DMS53 (cell line): ENCODE data around the gene EFCC1.
A peak's percentile ranks its signal among the peaks of the same experiment; 100 is the strongest.

Source experiments
- DNase-seq: peaks from one replicate; lab custom pipeline; 2025; lab: John Stamatoyannopoulos, UW

EFCC1 gene

GRCh38 chr3:129014793-129015345, 13.8 kb downstream of the EFCC1 start:
- DNase-seq: no peak

- peak; percentile 41 for DNase-seq
These were observed 14.4 kb downstream of the EFCC1 start for GRCh38 chr3:129015388-129016105.

- peak; percentile 90 for DNase-seq
These were observed 15.2 kb downstream of the EFCC1 start for GRCh38 chr3:129016356-129016719.

GRCh38 chr3:129016720-129017483, 15.8 kb downstream of the EFCC1 start:
- DNase-seq: no peak

- no peak for DNase-seq
These were observed 16.4 kb downstream of the EFCC1 start for GRCh38 chr3:129017484-129017899.

GRCh38 chr3:129018271-129018670, 17.2 kb downstream of the EFCC1 start:
- DNase-seq: peak; percentile 31

GRCh38 chr3:129018751-129019150, 17.6 kb downstream of the EFCC1 start:
- DNase-seq: no peak

GRCh38 chr3:129019266-129019665, 18.2 kb downstream of the EFCC1 start:
- no peak for DNase-seq

GRCh38 chr3:129020691-129021090, 19.6 kb downstream of the EFCC1 start:
- DNase-seq: no peak

- DNase-seq: no peak
These were observed 20.0 kb downstream of the EFCC1 start for GRCh38 chr3:129021140-129021551.

GRCh38 chr3:129022114-129023007, 21.3 kb downstream of the EFCC1 start:
- no peak for DNase-seq

GRCh38 chr3:129023008-129023358, 21.9 kb downstream of the EFCC1 start:
- no peak for DNase-seq

- peak; percentile 41 for DNase-seq
These were observed 22.8 kb downstream of the EFCC1 start for GRCh38 chr3:129023909-129024308.

- DNase-seq: no peak
These were observed 24.0 kb downstream of the EFCC1 start for GRCh38 chr3:129025108-129025507.

- no peak for DNase-seq
These were observed 24.8 kb downstream of the EFCC1 start for GRCh38 chr3:129025691-129026435.

- DNase-seq: peak; percentile 97
These were observed 25.8 kb downstream of the EFCC1 start for GRCh38 chr3:129026728-129027543.

- no peak for DNase-seq
These were observed 26.4 kb downstream of the EFCC1 start for GRCh38 chr3:129027544-129027880.

GRCh38 chr3:129028866-129029265, 27.8 kb downstream of the EFCC1 start:
- DNase-seq: no peak

GRCh38 chr3:129030611-129031010, 29.5 kb downstream of the EFCC1 start:
- DNase-seq: no peak

- DNase-seq: no peak
These were observed 30.5 kb downstream of the EFCC1 start for GRCh38 chr3:129031476-129032215.
